ENCODE results near the gene KRT5. TPM values are rescaled to one million over a fixed set of nuclear protein-coding genes. Genes with fewer than 3 reads are reported as not detected.

Gene KRT5
- total RNA-seq, 2 experiments from 2014 or later: not detected

DNA sequence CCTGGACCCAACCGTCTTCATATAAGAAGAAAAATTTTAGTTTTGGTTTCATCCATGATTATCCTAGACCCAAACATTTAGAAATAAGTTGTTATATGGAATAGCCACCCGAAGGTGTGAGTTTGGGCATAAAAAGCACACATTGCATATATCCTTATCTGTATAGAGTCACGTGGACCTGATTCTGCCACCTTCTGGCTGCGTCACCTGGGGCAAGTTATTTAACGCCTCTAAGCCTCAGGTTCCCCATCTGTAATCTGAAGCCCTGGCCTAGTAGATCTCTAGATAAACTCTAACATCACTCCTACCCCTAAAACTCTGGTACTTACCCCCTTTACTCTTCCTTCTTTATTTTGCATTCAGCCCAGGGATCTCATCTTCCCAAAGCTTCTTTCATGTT, 14.3 kb upstream of the KRT5 start:
- no peak for ATAC-seq
- DNase-seq: no peak
- no peaks in the 10 kb centered on the region for H3K4me1 Mint-ChIP-seq
- ChIA-PET CTCF (interaction anchor here (0.8 kb wide), 1 partner anchor 201 kb away, joined by 3 read pairs; no protein-coding TSS in a partner anchor), POLR2A (no interaction called here)
- no peak overlapping the region for H3K4me3 Mint-ChIP-seq
- no peaks in the 10 kb centered on the region for H3K27me3 Mint-ChIP-seq
- H3K36me3 Mint-ChIP-seq (ENCODE audit: low read depth): no peaks in the 10 kb centered on the region
- H3K9me3 Mint-ChIP-seq (ENCODE audit: low read depth): no peaks in the 10 kb centered on the region
- H3K27ac Mint-ChIP-seq: no peak overlapping the region
- intact Hi-C loops (cut with DNase I, micrococcal nuclease): no loop called here

- DNase-seq (no peak), ATAC-seq (no peak)
- ChIA-PET CTCF (interaction anchor here (0.7 to 0.8 kb wide), 2 partner anchors 120 to 201 kb away, joined by 3 read pairs; no protein-coding TSS in a partner anchor), POLR2A (no interaction called here)
- no peaks in the 10 kb centered on the region for H3K36me3 Mint-ChIP-seq (ENCODE audit: low read depth)
- no peaks in the 10 kb centered on the region for H3K4me1 Mint-ChIP-seq
- no peaks in the 10 kb centered on the region for H3K27me3 Mint-ChIP-seq
- H3K4me3 Mint-ChIP-seq: no peak overlapping the region
- H3K27ac Mint-ChIP-seq: no peak overlapping the region
- no peaks in the 10 kb centered on the region for H3K9me3 Mint-ChIP-seq (ENCODE audit: low read depth)
- intact Hi-C loops (cut with DNase I, micrococcal nuclease): no loop called here
These were observed 13.7 kb upstream of the KRT5 start for GRCh38 chr12:52533686-52534470.

GRCh38 chr12:52532636-52533035, 12.4 kb upstream of the KRT5 start:
- POLR2A ChIA-PET: no interaction called here
- ATAC-seq (no peak), DNase-seq (no peak)
- Mint-ChIP-seq H3K4me3 (no peak overlapping the region), H3K27ac (no peak overlapping the region), H3K9me3 (ENCODE audit: low read depth) (no peaks in the 10 kb centered on the region), H3K36me3 (ENCODE audit: low read depth) (no peaks in the 10 kb centered on the region), H3K4me1 (no peaks in the 10 kb centered on the region), H3K27me3 (no peaks in the 10 kb centered on the region)
- CTCF ChIA-PET: interaction anchor here (0.6 kb wide), 1 partner anchor 470 kb away, joined by 3 read pairs; no protein-coding TSS in a partner anchor
- intact Hi-C loops (cut with DNase I, micrococcal nuclease): no loop called here

DNA sequence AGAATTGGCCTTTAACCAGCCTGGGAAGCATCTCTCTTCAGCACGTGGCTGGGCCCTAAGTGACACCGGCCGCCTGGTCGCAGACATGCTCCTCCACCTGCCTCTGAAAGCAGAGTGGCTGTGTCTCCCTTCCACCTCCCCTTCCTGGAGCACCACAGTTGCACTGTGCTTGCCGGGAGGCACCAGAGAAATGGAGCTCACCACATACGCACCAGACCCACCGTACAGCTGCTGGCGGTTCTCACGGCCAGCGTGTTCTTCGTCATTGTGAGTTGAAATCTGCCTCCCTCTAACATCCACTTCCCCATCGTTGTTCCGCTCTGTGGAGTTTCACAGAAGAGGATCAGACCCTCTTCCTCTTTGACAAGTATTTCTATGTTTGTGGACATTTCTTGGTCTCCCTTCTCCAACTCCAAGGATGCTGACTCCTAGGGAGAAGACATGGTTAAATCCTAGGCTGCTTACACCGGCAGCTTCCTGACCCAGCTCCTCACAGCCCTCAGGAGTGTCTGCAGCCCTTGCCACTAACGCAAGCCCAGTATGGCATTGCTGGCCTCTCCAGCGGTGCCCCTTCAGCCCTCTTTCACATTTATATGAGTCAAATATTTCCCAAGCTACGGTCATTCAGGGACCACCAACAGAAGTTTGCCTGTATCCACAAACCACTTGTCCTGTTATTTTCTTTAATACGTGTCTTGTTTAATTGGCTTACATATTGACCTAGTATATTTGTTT, 11.5 kb upstream of the KRT5 start:
- intact Hi-C loops (cut with DNase I, micrococcal nuclease): no loop called here
- Mint-ChIP-seq H3K36me3 (ENCODE audit: low read depth) (no peaks in the 10 kb centered on the region), H3K4me3 (no peak overlapping the region), H3K9me3 (ENCODE audit: low read depth) (no peaks in the 10 kb centered on the region), H3K4me1 (no peaks in the 10 kb centered on the region), H3K27me3 (no peaks in the 10 kb centered on the region), H3K27ac (no peak overlapping the region)
- POLR2A ChIA-PET: no interaction called here
- DNase-seq: no peak
- CTCF ChIA-PET: interaction anchor here (0.6 to 1.0 kb wide), 2 partner anchors 24 to 186 kb away, joined by 3 read pairs; no protein-coding TSS in a partner anchor
- ATAC-seq: no peak

DNA sequence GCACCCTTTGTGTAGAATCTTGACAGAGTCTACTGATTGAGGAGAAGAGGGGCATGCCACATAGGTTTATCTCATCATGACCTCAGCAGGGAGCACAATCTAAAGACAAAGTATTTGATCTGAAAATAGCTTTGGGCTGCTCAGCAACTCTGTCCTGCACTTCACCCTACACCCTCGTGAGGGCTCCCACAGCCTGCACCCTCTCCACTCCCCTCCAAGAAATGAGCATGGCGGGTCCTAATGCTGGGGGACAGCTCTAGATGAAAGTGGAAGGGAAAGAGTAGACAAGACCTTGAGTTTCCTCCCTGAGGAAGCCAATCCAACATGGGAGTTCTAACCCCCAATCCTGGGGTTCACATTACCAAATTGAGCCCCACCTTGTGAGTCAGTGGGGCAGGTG, 10.7 kb upstream of the KRT5 start:
- CTCF ChIA-PET: no interaction called here
- DNase-seq (no peak), ATAC-seq (no peak)
- no peak overlapping the region for H3K27ac Mint-ChIP-seq
- H3K36me3 Mint-ChIP-seq (ENCODE audit: low read depth): no peaks in the 10 kb centered on the region
- no peaks in the 10 kb centered on the region for H3K9me3 Mint-ChIP-seq (ENCODE audit: low read depth)
- no peaks in the 10 kb centered on the region for H3K4me1 Mint-ChIP-seq
- POLR2A ChIA-PET: no interaction called here
- H3K27me3 Mint-ChIP-seq: no peaks in the 10 kb centered on the region
- intact Hi-C loops (cut with DNase I, micrococcal nuclease): no loop called here
- H3K4me3 Mint-ChIP-seq: no peak overlapping the region

DNA sequence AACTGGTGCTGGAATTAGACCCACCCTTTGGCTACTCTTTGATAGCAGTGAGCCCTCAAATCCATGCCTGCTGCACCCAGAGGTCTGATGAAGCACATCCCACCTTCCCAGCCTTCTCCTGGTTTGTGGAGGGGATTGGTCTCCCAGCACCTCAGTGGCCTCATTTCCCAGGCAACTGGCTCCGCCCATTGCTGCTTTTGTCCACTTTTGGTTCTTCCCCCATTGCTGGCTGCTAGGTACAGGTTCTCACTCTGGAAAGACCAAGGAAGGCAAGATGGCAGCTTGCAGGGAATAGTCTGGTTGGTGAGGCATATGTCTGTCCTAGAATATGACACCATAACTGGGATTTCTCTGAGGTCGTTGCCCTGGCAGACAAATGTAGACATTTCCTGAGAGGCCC, 10.2 kb upstream of the KRT5 start:
- Mint-ChIP-seq H3K4me1 (no peaks in the 10 kb centered on the region), H3K27ac (no peak overlapping the region), H3K4me3 (no peak overlapping the region), H3K27me3 (no peaks in the 10 kb centered on the region), H3K36me3 (ENCODE audit: low read depth) (no peaks in the 10 kb centered on the region), H3K9me3 (ENCODE audit: low read depth) (no peaks in the 10 kb centered on the region)
- DNase-seq (no peak), ATAC-seq (no peak)
- ChIA-PET CTCF (no interaction called here), POLR2A (no interaction called here)
- intact Hi-C loops (cut with DNase I, micrococcal nuclease): no loop called here

- no peak for ATAC-seq
- intact Hi-C loops (cut with DNase I, micrococcal nuclease): no loop called here
- DNase-seq: no peak
- ChIA-PET POLR2A (no interaction called here), CTCF (no interaction called here)
- H3K27me3 Mint-ChIP-seq: no peaks in the 10 kb centered on the region
- no peak overlapping the region for H3K27ac Mint-ChIP-seq
- H3K4me1 Mint-ChIP-seq: no peaks in the 10 kb centered on the region
- H3K4me3 Mint-ChIP-seq: no peak overlapping the region
- no peaks in the 10 kb centered on the region for H3K9me3 Mint-ChIP-seq (ENCODE audit: low read depth)
- no peaks in the 10 kb centered on the region for H3K36me3 Mint-ChIP-seq (ENCODE audit: low read depth)
These were observed 9.7 kb upstream of the KRT5 start for GRCh38 chr12:52529846-52530245.

- ChIA-PET CTCF (no interaction called here), POLR2A (no interaction called here)
- ATAC-seq (no peak), DNase-seq (no peak)
- Mint-ChIP-seq H3K36me3 (ENCODE audit: low read depth) (no peaks in the 10 kb centered on the region), H3K27me3 (no peaks in the 10 kb centered on the region), H3K9me3 (ENCODE audit: low read depth) (no peaks in the 10 kb centered on the region), H3K27ac (no peak overlapping the region), H3K4me3 (no peak overlapping the region), H3K4me1 (no peaks in the 10 kb centered on the region)
- intact Hi-C loops (cut with DNase I, micrococcal nuclease): no loop called here
These were observed 9.2 kb upstream of the KRT5 start for GRCh38 chr12:52529417-52529816.

GRCh38 chr12:52528641-52529143, 8.5 kb upstream of the KRT5 start:
- H3K27me3 Mint-ChIP-seq: no peaks in the 10 kb centered on the region
- no peak overlapping the region for H3K27ac Mint-ChIP-seq
- no peak overlapping the region for H3K4me3 Mint-ChIP-seq
- CTCF ChIA-PET: no interaction called here
- DNase-seq: no peak
- no peaks in the 10 kb centered on the region for H3K9me3 Mint-ChIP-seq (ENCODE audit: low read depth)
- POLR2A ChIA-PET: no interaction called here
- intact Hi-C loops (cut with DNase I, micrococcal nuclease): no loop called here
- H3K4me1 Mint-ChIP-seq: no peaks in the 10 kb centered on the region
- ATAC-seq: no peak
- H3K36me3 Mint-ChIP-seq (ENCODE audit: low read depth): no peaks in the 10 kb centered on the region

DNA sequence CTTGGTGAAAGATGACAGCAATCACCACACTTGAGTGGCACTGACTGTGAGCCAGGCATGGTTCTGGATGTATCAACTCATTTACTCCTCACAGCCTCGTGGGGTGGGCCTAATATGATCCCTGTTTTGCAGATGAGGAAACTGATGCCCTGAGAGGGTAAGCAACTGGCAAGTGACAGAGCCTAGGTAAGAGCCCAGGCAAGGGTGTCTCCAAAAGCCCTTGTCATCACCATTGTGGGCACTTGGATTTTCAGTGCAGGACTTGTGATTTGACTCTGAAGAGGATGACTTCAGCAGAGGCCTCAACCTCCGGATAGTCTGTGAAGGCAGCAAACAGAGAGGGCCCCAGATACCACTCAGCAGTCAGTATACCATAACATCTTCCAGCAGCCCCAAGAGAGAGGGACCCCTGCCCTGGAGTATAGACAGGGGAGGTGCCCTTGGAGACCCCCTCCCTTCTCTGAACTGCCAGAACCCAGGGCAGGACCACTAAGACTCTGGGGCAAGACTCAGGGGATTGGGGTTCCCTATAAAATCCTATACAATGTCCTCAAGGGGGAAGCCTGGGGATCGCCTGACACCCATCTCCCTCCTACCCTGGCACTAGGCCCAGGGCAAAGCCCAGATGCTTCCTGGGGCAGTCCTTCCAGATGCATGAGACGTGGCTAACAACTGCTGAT, 7.1 kb upstream of the KRT5 start:
- no peak overlapping the region for H3K27ac Mint-ChIP-seq
- ChIA-PET CTCF (no interaction called here), POLR2A (no interaction called here)
- DNase-seq: no peak
- H3K4me3 Mint-ChIP-seq: no peak overlapping the region
- H3K27me3 Mint-ChIP-seq: no peaks in the 10 kb centered on the region
- no peaks in the 10 kb centered on the region for H3K9me3 Mint-ChIP-seq (ENCODE audit: low read depth)
- no peak for ATAC-seq
- no peaks in the 10 kb centered on the region for H3K4me1 Mint-ChIP-seq
- no peaks in the 10 kb centered on the region for H3K36me3 Mint-ChIP-seq (ENCODE audit: low read depth)
- intact Hi-C loops (cut with DNase I, micrococcal nuclease): no loop called here

DNA sequence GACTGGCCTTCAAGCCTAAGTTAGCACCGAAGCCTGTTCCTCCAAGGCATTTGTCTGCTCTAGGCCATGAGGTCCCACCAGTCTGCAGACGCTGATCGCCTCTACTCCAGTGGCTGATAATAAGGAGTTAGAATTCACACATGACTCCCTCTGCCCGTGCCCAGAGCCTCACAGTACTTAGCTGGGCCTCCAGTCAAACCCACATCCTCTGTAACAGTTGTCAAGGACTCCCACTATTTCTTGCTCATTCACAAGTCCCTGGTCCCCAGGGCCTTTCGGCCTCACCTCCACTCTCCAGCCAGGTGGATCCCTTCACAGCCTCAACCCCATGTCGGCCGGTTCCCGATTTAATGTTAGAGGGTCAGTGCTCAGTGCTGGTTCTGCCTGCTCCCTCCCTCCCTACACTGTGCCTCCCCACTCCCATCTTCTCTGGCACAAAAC, 6.3 kb upstream of the KRT5 start:
- no peaks in the 10 kb centered on the region for H3K4me1 Mint-ChIP-seq
- no peak for ATAC-seq
- POLR2A ChIA-PET: no interaction called here

More for the DNA sequence above, 6.3 kb upstream of the KRT5 start:
- Mint-ChIP-seq H3K4me3 (no peak overlapping the region), H3K9me3 (ENCODE audit: low read depth) (no peaks in the 10 kb centered on the region), H3K27ac (no peak overlapping the region), H3K36me3 (ENCODE audit: low read depth) (no peaks in the 10 kb centered on the region), H3K27me3 (no peaks in the 10 kb centered on the region)
- intact Hi-C loops (cut with DNase I, micrococcal nuclease): no loop called here
- no peak for DNase-seq
- CTCF ChIA-PET: no interaction called here

Data from activated CD4-positive, alpha-beta T cell treated with anti-CD3 and anti-CD28 coated beads for 36 hours (primary cell).